Muscle of arm (tissue), 12 donors: ENCODE results near the gene COQ8B. TPM values are rescaled to one million over a fixed set of nuclear protein-coding genes. Genes with fewer than 3 reads are reported as not detected.
A peak's percentile ranks its signal among the peaks of the same experiment; 100 is the strongest.

Experiments used
- DNase-seq: peaks from one replicate; pipeline ENCODE4 v3.0.0-alpha.2; 2013
- polyA plus RNA-seq, 12 donors: library from polyadenylated mRNA; unstranded; fragments of 120-200 nt; gene quantifications; one replicate each; pipeline ENCODE4 v1.2.1, GENCODE V29; 2013; ENCODE audit not compliant: insufficient read length in 12 of 12

COQ8B gene
- polyA plus RNA-seq, 12 donors: 14.4 to 33.9 (median 18.4) TPM; not detected in 1

- DNase-seq: no peak
Measured at GRCh38 chr19:40692212-40692551, 24.5 kb downstream of the COQ8B start.

GRCh38 chr19:40691421-40692211 lies 25.1 kb downstream of the COQ8B start:
- no peak for DNase-seq

DNA sequence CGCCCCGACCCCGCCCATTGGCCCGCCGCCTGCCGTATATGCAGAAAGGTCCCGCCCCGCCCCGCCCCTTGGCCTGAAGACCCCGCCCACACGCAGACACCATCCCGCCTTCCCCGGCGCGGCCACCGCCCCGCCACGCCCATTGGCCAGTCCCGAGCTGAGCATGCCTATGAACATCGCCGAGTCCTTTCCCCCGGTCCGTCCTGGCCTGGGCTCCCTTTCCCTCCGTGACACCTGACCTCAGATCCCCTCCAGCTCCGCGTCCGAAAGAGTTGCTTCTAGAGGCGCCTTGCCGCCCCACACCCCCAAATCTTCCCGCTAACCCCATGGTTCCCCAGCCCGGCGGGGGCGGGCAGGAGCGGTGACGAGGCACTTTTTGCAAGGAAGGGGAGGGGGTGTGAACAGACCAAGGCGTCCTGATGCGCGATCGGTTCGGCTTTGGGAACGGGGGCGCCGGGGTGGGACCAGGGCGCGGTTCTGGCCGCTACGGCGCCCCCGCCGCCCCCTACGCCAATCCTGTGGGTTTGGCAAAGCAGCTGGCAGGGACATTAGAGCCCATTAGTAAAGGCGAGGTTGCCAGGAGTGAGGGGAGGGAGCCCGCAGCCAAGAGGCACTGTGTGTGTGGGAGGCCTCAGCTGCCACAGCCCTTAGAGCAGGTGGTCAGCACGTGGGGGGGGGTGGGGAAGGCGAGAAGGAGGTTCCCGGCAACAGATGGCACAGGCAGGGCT lies 25.8 kb downstream of the COQ8B start:
- DNase-seq: peak; percentile 93

- DNase-seq: peak; percentile 59
Measured at GRCh38 chr19:40690050-40690692, 26.5 kb downstream of the COQ8B start, which contains the start of gene NUMBL. NUMBL (minus strand) TSS chr19:40690651; CDS start chr19:40690483, 168 bp downstream.

DNA sequence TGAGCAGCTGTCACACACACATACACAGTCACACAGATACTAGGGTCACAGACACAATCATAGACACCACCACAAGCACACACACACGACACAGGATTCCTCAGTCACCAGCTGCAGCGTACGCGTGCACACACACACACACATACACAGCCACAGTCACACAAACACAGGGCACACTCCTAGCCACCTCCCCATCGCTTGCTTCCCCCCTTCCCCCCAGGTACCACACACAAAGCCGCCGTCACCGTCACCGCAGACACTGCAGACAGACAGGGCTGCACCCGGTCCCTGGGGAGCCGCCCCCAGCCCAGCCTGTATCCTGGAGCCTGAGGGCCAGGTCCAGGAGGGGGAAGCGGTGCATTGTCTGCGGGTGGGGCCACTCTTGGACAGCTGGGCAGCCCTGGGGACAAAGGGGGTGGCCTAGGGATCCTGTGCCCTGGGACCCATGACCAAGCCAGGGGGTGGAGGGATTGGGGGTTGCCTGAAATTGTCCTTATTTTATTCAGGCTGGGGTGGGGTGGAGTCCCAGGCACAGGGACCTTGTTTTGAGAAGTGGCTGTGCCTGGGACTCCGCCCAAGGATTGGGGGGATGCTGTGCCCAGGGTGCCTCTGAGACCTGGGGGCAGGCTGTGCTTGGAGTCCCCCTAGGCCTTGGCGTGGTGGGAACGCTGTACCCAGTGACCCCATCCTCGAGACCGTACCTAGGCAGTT lies 27.2 kb downstream of the COQ8B start:
- DNase-seq: no peak

DNA sequence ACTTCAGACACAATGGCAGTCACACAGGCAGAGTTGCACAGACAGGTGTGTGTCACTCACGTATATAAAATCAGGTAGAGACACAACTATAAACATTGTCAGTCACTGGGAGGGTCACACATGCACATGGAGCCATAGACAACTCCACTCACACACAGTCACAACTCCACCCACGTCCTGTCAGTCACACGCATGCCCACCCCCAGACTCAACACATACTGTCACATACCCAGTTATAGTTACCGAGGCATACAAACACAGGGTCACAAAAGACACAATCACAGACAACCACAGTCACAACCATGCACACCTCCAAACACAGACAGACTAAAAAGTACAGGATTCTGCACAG lies 27.7 kb downstream of the COQ8B start:
- no peak for DNase-seq

- DNase-seq: no peak
Measured at GRCh38 chr19:40688309-40688708, 28.4 kb downstream of the COQ8B start.

DNA sequence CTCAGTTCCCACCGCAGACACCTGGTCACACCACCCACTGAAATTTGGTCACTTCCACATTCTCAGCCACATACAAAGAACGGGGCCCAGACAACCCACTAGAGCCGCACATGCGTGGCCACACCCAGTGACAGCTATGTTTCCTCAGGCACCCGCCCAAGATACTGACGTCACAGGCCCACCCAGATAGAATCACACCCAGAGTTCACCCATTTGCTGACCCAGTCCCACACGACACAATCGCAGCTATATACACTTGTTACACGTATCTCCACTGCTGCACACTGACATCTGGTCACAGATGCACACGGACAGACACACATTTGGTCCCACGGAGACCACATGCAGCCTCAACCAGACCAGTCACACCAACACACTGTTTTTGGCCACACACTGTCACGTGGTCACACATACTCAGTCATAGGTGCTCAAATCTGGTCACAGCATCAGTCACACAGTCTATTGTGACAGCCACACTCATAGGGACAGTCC lies 29.1 kb downstream of the COQ8B start:
- DNase-seq: peak; percentile 87

DNA sequence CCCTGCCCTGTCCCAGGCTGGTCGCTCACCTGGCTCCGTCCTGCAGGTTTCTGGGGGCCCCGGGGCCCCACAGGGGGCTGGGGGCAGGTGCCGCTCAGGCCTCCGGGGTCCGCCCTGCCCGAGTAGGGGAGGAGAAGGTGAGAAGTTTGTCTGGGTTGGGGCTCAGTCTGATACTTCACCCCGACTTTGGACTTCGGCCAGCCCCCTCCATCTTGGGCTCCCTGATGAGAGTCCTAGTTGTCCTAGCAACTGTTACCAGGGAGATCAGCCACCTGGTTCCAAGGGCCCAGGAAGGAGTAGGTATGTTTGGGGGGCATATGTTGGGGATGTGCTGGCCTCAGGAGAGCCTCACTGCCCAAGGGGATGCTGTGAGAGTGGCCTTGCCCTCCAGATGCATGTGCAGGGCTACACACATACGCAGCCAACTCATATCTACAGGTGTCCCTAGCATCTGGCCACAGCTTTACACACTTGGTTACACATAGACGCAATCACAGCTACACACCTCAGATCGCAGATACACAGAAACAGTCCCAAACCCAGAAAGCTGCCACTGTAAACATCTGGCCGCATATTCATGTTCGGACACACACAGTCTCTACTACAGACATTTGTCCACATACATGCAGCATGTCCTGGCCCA lies 29.7 kb downstream of the COQ8B start:
- DNase-seq: no peak

- no peak for DNase-seq
Measured at GRCh38 chr19:40685563-40685962, 31.1 kb downstream of the COQ8B start.

DNA sequence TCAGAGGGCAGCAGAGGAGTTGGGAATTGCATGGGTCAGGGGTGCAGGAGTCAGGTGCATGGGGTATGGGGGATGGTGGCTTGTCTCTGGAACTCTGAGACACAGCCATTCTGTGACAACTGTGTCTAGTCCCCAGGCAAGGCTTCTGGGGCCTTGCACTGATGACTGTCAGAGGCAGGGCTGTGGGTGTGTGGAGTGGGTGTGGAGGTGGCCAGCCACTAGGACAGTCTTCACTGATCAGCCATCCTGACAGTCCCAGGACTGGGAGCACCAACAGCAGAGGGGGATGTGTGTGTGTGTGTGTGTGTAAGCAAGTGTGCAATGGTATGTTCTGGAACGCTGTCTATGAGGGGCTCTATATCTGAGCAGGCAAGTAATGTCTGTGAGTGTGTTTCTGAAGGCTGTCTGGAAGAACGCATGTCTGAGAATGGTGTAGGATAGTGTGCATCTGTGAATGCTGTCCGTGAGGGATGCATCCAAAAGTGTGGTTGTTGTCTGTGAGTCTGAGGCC lies 31.6 kb downstream of the COQ8B start:
- no peak for DNase-seq

GRCh38 chr19:40684280-40684679 lies 32.4 kb downstream of the COQ8B start:
- no peak for DNase-seq

DNA sequence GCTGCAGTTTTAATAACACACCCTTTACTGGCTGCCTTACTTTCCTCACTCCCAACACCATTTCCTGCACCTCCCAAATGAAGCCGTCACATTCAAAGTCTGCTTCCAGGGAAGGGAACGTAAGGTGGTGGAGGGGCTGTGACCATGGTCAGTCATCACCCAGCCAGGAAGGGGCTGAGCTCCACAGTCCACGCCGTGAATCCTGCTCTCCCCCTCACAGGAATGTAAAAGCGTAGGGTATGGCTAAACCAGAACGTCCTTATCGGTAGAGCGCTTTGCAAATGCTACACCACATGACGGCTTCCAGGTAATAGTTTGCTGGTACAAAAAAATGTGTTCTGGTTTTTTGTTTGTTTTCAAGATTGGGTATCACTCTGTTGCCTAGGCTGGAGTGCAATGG lies 33.2 kb downstream of the COQ8B start:
- DNase-seq: no peak

DNA sequence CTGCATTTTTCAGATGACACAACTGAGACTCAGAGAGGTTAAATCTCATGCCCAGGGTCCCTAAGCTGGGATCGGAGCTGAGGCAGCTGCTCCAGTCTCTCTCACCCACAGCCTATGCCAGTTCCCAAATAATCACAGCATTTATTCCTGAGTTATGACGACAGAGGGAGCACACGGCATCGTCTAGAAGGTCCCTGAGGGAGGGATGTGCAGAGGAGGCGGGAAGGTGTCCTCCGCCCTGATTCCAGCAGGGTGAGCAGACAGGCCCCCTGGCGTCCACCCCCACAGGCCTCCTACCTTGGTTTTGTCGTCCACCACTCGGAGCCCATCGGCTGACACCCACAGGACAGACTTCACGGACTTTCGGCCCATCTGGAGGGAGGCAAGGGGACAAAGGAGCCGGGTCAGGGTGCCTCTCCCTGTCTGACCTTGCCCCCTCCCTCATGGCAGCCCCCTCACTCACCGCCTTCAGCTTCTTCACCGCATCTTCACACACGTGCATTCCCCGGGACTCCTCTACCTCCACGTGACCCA lies 34.2 kb downstream of the COQ8B start:
- no peak for DNase-seq

DNA sequence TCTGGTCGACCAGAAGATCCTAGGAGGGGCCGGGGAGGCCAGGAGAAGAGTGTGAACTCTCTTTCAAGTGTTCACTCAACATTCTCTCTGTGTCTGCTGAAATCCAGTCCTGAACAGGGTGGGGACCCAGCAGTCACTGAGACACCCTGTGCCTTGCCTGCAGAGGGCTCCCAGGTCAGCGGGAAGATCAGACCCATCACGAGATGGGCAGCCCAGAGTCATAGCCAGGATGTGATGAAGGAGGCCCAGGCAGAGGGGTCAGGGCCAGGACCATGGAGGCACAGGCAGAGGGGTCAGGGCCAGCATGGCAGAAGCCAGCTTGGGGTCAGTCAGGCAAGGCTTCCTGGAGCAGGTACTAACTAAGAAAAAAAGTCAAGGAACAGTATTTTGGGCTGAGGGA lies 35.6 kb downstream of the COQ8B start:
- DNase-seq: no peak

GRCh38 chr19:40677156-40677555 lies 39.5 kb downstream of the COQ8B start:
- DNase-seq: no peak

DNA sequence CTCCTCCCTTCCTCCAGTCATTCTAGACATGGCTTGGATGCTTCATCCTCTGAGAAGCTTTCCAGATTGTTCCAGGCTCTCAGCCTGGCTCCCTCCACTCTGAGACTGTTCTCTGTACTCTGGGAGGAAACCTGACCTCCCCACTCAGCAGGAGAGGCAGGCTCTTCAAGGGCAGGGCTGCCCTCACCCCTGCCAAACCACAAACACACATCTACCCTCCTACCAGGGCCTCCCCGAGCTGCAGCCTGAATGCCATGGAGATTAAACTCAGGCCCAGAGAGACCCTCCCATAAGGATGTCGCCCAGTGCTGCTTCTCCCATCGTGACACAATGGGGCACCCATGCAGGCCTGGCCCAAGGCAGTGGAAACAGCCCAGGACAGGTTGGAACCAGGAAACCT lies 42.4 kb downstream of the COQ8B start:
- DNase-seq: no peak

GRCh38 chr19:40673397-40673796 lies 43.3 kb downstream of the COQ8B start:
- DNase-seq: no peak

DNA sequence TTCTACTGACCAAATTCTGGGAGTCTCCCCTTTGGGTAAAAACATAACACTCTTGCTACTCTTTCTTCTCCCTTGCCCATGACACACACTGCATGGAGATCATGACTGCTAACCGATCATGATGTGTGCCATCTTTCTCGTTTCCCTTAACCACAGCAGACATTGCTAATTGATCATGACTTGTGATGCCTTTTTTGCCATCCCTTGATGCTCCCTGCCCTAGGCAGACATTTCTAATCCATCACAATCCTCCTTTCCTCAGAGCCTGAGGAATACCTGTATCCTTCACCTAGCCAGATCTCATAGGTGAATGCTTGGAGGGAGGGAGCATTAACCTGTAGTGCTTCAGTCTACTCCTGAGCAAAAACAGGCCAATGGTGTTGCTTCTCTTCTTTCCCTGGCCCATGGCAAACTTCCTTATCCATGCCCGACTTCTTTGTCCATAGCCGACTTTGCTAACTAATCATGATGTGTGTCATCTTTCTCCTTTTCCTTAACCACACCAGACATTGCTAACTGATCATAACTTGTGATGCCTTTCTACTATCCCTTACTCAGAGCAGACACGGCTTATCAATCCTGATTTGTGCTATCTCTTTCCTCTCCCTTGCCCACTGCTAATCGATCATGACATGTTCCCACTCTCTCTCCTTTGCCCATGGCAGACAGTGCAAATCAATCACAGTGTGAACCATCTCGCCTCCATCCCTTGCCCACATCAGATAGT lies 44.0 kb downstream of the COQ8B start:
- no peak for DNase-seq

- DNase-seq: no peak
Measured at GRCh38 chr19:40672038-40672437, 44.6 kb downstream of the COQ8B start.
